Heart left ventricle (tissue), 16 donors: ENCODE measurements around the gene SHC3. TPM values are rescaled to one million over a fixed set of nuclear protein-coding genes. Genes with fewer than 3 reads are reported as not detected.

ENCODE experiments used
- ATAC-seq, 4 donors: fragments of 200-7000 bp; cut with Tn5 transposase; one replicate each; pipeline ENCODE4 v1.9.1; 2020 to 2022; ENCODE audit warnings: moderate library complexity in 4 of 4, mild to moderate bottlenecking in 3 of 4, moderate number of reproducible peaks in 1 of 4
- DNase-seq, 5 donors: peaks; one replicate each; pipeline ENCODE4 v3.0.0-alpha.2; 2020
- H3K27ac ChIP-seq, 12 donors: fragments of 200-600 bp; sonication (generic) in 4 of 12; one replicate each; pipeline versions ENCODE4 v1.5.0 to v1.8.0; 2016 to 2022; ENCODE audit warnings: mild to moderate bottlenecking in 2 of 12
- H3K27me3 ChIP-seq, 9 donors: fragments of 200-600 bp; sonication (generic) in 2 of 9; one replicate each; pipeline versions ENCODE4 v1.5.1 to v1.8.0; 2016 to 2022; ENCODE audit warnings: mild to moderate bottlenecking in 3 of 9
- H3K36me3 ChIP-seq, 9 donors: fragments of 200-600 bp; sonication (generic) in 2 of 9; one replicate each; pipeline versions ENCODE4 v1.5.0 to v1.8.0; 2018 to 2022; ENCODE audit warnings: mild to moderate bottlenecking in 2 of 9
- H3K4me1 ChIP-seq, 12 donors: fragments of 200-600 bp; sonication (generic) in 4 of 12; one replicate each; pipeline versions ENCODE4 v1.5.0 to v1.8.0; 2016 to 2022; ENCODE audit warnings: mild to moderate bottlenecking in 3 of 12
- H3K4me3 ChIP-seq, 12 donors: fragments of 200-600 bp; sonication (generic) in 4 of 12; one replicate each; pipeline versions ENCODE4 v1.5.0 to v1.8.0; 2017 to 2022; ENCODE audit warnings: mild to moderate bottlenecking in 9 of 12, moderate library complexity in 4 of 12
- H3K9me3 ChIP-seq, 12 donors: fragments of 200-600 bp; sonication (generic) in 4 of 12; one replicate each; pipeline versions ENCODE4 v1.5.0 to v1.8.0; 2016 to 2022; ENCODE audit warnings: mild to moderate bottlenecking in 1 of 12
- POLR2A ChIP-seq, 2 donors: fragments of 450-650 bp; IDR thresholded peaks; one replicate each; pipeline ENCODE4 v1.6.1; 2017; ENCODE audit warnings: antibody characterized with exemption in 2 of 2, mild to moderate bottlenecking in 2 of 2, moderate library complexity in 2 of 2
- WGBS, 4 donors: extraction: QIAGEN DNeasy Blood & Tissue Kit in 2 of 4; methylation state at CpG; one replicate each; pipeline versions ENCODE4 v1.1.5 to v1.1.7; 2013 to 2018; 5-methylcytosine and 5-hydroxymethylcytosine counted together
- intact Hi-C, 10 donors: fragments of 100-400 bp; cut with DNase I; formaldehyde crosslinking; loops; one replicate each; pipeline versions ENCODE4 v1.11.1 to v1.14.2; 2022
- polyA plus RNA-seq, 2 donors: library from polyadenylated mRNA; stranded (reverse); fragments of 200-250 nt; gene quantifications; one replicate each; pipeline ENCODE4 v1.2.3, GENCODE V29; 2013
- total RNA-seq, 9 donors: library from RNA; depleted of rRNA in 2 of 9; stranded (reverse); fragments of >200 nt in 2 of 9; fragmentation: NEBNext Ultra II Directional in 3 of 9; extraction: Animal tissue kit (Norgen Biotek cat#: 25700) in 3 of 9; gene quantifications; one replicate each; pipeline versions ENCODE4 v1.1.0 to v1.2.4, GENCODE V29; 2016 to 2023
- TF ChIP-seq, protein P1 (sequence below), 12 donors: fragments of 200-600 bp; sonication (generic) in 4 of 12; IDR thresholded peaks; one replicate each; pipeline versions ENCODE4 v1.5.0 to v1.8.0; 2018 to 2022; ENCODE audit warnings: antibody characterized with exemption in 12 of 12, mild to moderate bottlenecking in 5 of 12
- donor health status: ischemic (EF 13 %, LVEDD 7.1; RV severe dilation, severe dysfunction).
- donor health status: healthy with polysubstance abuse.
- donor health status: DM: no; HTN: yes; CAD: no.
- donor health status: DM: no; HTN: no; CAD: no.
- donor health status: ischemic (EF 25% LVEDD 6.9; RV normal size, moderate dysfunction).
- donor health status: ischemic (EF 25% LVEDD 5.7; RV mildly dilated, moderate dysfunction).
- donor health status: healthy.
- donor health status: DM: yes; HTN: yes; CAD: no.
- donor health status: ischemic (EF 35%, LVEDD 5.7; RV mildly dilated, moderate dysfunction).
- donor health status: nonischemic (EF 11% LVEDD 7.7; RV severe dilation, severe dysfunction).
- donor health status: DM: yes; HTN: yes; CAD: no.
- donor health status: PGD.
- donor health status: ischemic (EF 29% LVEDD 5.4; RV normal size, mild dysfunction).
- donor health status: nonischemic (EF 23%, LVEDD 6.1; RV moderate dilation, normal function).

The SHC3 gene
- total and polyA plus RNA-seq, 11 donors: 0.20 to 4.3 (median 0.52) TPM

DNA sequence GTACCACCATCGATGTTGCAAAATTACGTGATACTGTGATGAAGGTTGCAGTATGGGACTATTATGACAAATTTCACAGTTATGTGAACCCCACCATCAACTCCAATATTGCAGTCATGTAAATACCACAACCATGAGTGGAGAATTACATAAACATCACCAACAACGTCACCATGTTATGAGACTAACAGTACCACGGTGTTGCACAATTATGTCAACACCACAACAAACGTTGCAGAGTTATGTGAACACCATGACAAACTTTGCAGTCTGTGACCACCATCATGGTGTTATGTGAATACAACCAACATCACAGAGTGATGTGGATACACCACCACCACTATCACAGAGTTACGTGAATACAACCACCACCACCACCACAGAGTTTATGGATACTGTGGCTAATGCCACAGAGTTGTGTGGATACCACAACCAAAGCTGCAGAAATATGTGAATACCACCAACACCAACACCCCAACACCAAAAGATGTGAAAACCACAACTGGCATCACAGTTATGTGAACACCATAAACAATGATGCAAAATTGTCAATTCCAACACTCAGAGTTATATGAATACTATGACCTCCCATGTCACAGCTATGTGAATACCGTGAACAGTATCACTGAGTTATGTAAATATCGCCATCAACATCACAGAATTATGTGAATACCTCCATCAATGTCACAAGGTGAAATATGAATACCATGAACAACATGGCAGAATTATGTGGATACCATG lies 62.4 kb downstream of the SHC3 start:
- DNase-seq (no peak), ATAC-seq (no peak)
- intact Hi-C loops: no loop called here
- H3K4me3 ChIP-seq: no peak overlapping the region
- H3K27me3 ChIP-seq: peaks cover 0 to 4% (median 0%) of the 10 kb centered on the region in 9 donors
- no peaks in the 10 kb centered on the region for H3K36me3 ChIP-seq
- H3K9me3 ChIP-seq: peaks cover 0 to 14% (median 0%) of the 10 kb centered on the region in 12 donors
- TF ChIP-seq, protein P1, sequence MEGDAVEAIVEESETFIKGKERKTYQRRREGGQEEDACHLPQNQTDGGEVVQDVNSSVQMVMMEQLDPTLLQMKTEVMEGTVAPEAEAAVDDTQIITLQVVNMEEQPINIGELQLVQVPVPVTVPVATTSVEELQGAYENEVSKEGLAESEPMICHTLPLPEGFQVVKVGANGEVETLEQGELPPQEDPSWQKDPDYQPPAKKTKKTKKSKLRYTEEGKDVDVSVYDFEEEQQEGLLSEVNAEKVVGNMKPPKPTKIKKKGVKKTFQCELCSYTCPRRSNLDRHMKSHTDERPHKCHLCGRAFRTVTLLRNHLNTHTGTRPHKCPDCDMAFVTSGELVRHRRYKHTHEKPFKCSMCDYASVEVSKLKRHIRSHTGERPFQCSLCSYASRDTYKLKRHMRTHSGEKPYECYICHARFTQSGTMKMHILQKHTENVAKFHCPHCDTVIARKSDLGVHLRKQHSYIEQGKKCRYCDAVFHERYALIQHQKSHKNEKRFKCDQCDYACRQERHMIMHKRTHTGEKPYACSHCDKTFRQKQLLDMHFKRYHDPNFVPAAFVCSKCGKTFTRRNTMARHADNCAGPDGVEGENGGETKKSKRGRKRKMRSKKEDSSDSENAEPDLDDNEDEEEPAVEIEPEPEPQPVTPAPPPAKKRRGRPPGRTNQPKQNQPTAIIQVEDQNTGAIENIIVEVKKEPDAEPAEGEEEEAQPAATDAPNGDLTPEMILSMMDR (IDR thresholded peaks at IDR 0.05): no peak
- no peak for TF ChIP-seq POLR2A (IDR thresholded peaks at IDR 0.05)
- WGBS, 4 donors: 89 to 92% (median 89%) methylated on average over 8 of the region's 8 CpGs
- no peaks in the 10 kb centered on the region for H3K4me1 ChIP-seq
- H3K27ac ChIP-seq: no peak overlapping the region

GRCh38 chr9:89115426-89115825 lies 63.2 kb downstream of the SHC3 start:
- H3K36me3 ChIP-seq: no peaks in the 10 kb centered on the region
- H3K27ac ChIP-seq: no peak overlapping the region
- WGBS, 4 donors: 70 to 100% (median 88%) methylated on average over 1 of the region's 1 CpG
- no peak for ATAC-seq
- intact Hi-C loops: no loop called here
- H3K27me3 ChIP-seq: peaks cover 0 to 4% (median 0%) of the 10 kb centered on the region in 9 donors
- no peaks in the 10 kb centered on the region for H3K4me1 ChIP-seq
- TF ChIP-seq POLR2A (IDR thresholded peaks at IDR 0.05): no peak
- TF ChIP-seq, protein P1 (IDR thresholded peaks at IDR 0.05): no peak
- no peak overlapping the region for H3K4me3 ChIP-seq
- H3K9me3 ChIP-seq: peaks cover 0 to 18% (median under 1%) of the 10 kb centered on the region in 12 donors
- no peak for DNase-seq

DNA sequence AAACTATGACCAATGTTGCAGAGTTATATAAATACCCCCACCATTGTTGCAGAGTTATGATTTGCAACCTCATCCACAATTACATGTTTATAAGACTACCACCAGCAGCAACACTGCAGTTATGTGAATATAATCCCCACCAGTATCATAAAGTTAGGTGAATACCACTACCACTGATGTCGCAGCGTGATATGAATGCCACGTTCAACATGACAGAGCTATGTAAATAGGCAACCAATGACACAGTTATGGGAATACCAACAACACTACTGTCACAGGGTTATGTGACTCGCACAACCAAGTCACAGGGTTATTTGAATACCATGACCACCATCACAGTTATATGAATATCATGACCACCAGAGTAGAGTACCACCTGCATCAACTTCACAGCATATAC lies 63.9 kb downstream of the SHC3 start:
- H3K9me3 ChIP-seq: peaks cover 0 to 21% (median 2%) of the 10 kb centered on the region in 12 donors
- H3K36me3 ChIP-seq: no peaks in the 10 kb centered on the region
- H3K27ac ChIP-seq: no peak overlapping the region
- intact Hi-C loops: no loop called here
- peaks cover 0 to 4% (median 0%) of the 10 kb centered on the region in 9 donors for H3K27me3 ChIP-seq
- H3K4me3 ChIP-seq: no peak overlapping the region
- ATAC-seq: no peak
- DNase-seq: no peak
- WGBS, 4 donors: 84 to 91% (median 89%) methylated on average over 4 of the region's 4 CpGs
- TF ChIP-seq, protein P1 (IDR thresholded peaks at IDR 0.05): no peak
- TF ChIP-seq POLR2A (IDR thresholded peaks at IDR 0.05): no peak
- H3K4me1 ChIP-seq: no peaks in the 10 kb centered on the region

DNA sequence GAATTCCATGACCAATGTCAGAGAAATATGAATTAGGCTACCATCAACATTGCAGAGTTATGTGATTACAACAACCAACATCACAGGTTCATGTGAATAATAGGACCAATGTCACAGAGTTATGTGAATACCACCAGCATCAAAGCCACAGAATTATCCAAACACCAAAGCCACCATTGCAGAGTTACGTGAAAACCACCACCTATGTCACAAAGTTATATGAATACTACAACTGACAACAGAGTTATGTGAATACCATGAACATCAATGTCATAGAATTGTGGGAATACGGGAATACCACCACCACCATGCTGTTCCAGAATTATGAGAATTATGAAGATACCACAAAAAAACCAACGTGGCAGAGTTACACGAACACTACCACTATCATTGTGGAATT lies 64.8 kb downstream of the SHC3 start:
- 84 to 92% (median 88%) methylated on average over 4 of the region's 4 CpGs for WGBS, 4 donors
- Histone ChIP-seq H3K27me3 (peaks cover 0 to 4% (median 0%) of the 10 kb centered on the region in 9 donors), H3K4me1 (no peaks in the 10 kb centered on the region), H3K4me3 (no peak overlapping the region), H3K9me3 (peaks cover 0 to 12% (median 0%) of the 10 kb centered on the region in 12 donors), H3K36me3 (no peaks in the 10 kb centered on the region), H3K27ac (no peak overlapping the region)
- TF ChIP-seq POLR2A (IDR thresholded peaks at IDR 0.05): no peak
- TF ChIP-seq, protein P1 (IDR thresholded peaks at IDR 0.05): no peak
- DNase-seq (no peak), ATAC-seq (no peak)
- intact Hi-C loops: no loop called here
